GM18498 (cell line): ENCODE measurements around the gene YPEL3.
"Not testable (repeated sequence)": the region's sequence is repeated elsewhere in the genome, so short reads cannot be mapped to it uniquely, and the experiment has no call there.

Source experiments
- ATAC-seq: cut with Tn5 transposase; IDR thresholded peaks from one replicate; pipeline ENCODE4 v1.9.1; 2021; ENCODE audit warnings: mild to moderate bottlenecking, moderate library complexity; ENCODE audit not compliant: unreplicated experiment

Gene YPEL3, protein sequence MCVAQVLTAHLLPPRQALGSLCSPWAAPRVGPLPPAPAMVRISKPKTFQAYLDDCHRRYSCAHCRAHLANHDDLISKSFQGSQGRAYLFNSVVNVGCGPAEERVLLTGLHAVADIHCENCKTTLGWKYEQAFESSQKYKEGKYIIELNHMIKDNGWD

DNA sequence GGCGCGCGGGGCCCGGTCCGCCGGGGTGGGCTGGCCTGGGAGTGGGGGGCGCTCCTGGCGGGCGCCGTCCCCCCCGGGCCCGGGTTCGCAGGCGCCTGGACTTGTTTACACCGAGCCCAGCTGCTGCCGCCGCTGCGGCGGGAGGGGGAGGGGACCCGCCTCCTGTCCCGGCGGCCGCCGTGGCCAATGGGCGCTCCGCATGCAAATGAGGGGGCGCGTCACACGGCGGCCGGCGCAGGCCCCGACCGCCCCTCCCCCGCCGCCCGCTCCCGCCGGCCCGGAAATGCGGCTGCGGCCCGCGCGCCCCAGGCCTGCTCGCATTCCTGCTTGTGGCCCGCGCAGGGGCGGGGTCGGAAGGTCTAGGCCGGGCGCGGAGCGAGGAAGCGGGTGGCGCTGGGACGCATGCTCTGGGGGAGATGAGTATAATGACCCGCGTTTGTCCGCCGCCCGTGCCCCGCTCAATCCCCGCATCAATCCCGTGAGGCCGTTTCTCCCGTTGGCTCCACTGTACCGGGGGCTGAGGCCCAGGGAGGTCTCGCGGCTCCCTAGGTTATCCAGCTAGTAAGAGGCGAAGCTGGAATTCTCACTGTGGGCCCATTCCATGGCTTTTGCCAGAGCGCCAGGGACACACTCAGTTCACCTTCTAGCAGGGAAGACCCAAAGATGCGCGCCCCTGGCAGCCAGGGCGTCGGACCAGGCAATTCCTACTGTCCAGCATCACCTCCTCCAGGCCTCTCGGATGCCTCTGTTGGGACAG lies at the start of gene YPEL3:
YPEL3 (minus strand) TSS at position 109 of the 757 bp plus-strand sequence. CDS start 731 bp downstream, outside the sequence.
- peak; percentile 65 for ATAC-seq

DNA sequence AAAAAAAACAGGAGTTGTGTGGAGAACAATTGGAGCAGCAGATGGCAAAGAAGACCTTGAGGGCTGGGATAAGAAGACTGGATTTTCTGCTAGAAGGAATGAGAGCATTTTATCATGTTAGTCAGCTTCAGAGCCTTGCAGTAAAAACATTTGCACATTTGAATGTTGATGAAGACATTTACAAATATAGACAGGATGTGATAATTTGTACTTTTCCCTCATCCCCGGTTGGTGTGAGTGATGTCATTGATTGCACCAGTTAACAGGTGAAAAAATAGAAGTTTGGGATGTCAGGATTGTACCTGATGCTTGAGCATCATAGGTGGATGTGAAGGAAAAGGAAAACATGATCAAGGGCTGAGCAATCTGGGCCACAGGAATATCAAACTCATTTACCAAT lies 49.6 kb upstream of the YPEL3 start:
- no peak for ATAC-seq

DNA sequence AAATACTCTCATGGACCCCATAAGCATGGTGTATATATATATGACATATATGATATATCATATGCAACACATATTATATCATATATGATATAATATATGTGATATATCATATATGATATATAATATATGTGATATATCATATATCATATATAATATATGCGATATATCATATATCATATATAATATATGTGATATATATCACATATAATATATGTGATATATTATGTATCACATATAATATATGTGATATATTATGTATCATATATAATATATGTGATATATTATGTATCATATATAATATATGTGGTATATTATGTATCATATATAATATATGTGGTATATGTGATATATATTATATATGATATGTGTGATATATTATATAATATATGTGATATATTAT lies 48.9 kb upstream of the YPEL3 start:
- no peak for ATAC-seq

DNA sequence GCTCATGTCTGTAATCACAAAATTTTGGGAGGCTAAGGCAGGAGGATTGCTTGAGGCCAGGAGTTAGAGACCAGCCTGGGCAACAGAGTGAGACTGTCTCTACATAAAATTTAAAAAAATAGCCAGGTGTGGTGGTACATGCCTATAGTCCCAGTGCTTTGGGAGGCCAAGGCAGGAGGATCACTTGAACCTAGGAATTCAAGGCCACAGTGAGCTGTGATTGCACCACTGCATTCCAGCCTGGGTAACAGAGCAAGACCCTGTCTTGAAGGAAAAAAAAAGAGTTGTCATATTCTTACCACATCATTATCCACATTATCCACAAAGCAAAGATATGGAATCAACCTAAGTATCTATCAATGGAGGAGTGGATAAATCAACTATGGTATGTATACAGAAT lies 48.0 kb upstream of the YPEL3 start:
- no peak for ATAC-seq

DNA sequence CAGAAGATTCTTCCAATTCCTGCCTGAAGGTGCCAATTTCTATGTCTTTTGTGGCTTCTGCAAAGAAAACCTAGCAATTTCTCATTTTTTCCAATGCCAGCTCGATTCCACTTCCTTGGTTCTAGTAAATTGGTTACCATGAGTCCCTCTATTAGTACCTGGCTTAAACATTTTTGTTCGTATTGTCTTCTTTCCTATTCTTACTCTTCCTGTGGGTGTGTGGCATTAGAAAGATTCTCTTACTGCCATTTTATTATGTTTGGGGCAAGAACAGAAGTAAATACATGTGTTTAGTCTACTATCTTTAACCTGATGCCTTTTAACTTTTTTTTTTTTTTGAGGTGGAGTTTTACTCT lies 47.3 kb upstream of the YPEL3 start:
- ATAC-seq, result no peak

DNA sequence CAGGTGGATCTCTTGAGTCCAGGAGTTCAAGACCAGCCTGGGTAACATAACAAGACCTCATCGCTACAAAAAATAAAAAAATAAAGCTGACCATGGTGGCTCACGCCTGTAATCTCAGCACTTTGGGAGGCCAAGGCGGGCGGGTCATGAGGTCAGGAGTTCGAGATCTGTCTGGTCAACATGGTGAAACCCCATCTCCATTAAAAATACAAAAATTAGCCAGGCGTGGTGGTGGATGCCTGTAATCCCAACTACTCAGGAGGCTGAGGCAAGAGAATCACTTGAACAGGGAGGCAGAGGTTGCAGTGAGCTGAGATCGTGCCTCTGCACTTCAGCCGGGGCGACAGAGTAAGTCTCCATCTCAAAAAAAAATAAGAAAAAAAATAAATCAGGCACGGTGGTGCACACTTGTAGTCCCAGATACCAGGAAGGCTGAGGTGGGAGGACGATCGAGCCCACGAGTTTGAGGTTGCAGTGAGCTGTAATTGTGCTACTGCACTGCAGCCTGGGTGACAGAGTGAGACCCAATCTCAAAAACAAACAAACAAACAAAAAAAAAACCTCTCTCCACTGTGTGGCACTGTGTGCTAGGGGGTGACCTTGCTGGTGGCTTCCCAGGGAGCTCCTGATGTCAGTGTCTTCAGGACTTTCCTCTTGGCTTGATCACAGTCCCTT lies 46.8 kb upstream of the YPEL3 start:
- ATAC-seq, result no peak

DNA sequence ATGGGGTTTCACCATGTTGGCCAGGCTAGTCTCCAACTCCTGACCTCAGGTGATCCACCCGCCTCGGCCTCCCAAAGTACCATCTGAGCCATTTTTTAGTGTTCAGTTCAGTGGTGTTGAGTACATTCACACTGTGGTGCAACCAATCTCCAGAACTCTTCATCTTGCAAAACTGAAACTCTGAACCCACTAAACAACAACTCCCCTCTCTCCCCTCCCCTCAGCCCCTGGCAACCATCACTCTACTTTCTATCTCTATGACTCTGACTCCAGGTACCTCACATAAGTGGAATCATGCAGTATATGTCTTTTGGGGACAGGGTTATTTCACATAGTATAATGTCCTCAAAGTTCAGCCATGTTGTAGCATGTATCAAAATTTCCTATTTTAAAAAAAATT lies 45.7 kb upstream of the YPEL3 start:
- no peak for ATAC-seq

DNA sequence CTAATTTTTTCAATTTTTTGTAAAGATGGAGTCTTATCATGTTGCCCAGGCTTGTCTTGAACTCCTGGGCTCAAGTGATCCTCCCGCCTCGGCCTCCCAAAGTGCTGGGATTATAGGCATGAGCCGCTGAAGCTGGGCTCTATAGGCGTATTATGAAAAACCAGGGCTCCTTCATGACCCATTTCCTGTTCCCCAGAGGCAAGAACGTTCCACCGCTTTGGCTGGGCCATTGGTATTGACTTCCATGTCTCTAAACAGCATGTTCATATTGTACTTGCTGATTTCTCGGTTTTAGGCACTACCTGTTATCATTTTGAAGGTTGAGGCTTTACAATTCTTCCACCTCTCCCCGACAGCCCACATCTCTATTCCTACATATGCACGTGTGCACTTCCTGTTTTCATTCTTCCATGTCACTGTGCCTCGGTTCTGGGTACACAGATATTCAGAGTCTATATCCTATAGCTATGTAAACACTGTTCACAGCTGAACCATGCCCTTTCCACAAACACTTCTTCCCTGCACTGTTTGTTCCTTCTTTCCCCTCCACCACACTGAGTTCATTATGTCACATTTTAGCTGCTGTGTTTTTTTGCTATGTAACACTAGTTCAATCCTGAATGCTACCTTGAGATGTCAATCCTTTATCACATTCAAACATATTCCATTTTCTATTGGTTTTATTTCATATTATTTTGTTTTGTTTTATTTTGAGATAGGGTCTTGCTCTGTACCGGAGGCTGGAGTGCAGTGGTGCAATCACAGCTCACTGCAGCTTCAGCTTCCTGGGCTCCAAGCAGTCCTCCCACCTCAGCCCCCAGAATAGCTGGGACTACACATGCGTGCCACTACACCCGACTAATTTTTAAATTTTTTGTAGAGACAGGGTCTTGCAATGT lies 43.8 kb upstream of the YPEL3 start:
- no peak for ATAC-seq

DNA sequence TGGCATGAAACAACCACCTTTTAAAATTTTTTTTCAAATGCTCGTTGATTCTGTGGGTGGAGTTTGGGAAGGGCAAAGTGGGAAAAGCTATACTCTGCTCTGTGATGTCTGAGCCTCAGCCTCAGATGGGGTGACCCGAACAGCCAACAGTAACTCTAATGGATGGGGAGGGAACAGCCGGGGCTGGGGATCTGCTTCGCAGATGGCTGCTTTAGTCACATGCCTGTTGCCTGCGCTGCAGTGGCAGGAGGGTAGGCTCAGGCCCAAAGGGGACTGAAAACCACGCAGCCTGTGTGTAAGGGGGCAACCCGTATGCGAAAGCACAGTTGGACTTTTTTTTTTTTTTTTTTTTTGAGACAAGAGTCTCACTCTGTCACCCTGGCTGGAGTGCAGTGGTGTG lies 41.9 kb upstream of the YPEL3 start:
- no peak for ATAC-seq

DNA sequence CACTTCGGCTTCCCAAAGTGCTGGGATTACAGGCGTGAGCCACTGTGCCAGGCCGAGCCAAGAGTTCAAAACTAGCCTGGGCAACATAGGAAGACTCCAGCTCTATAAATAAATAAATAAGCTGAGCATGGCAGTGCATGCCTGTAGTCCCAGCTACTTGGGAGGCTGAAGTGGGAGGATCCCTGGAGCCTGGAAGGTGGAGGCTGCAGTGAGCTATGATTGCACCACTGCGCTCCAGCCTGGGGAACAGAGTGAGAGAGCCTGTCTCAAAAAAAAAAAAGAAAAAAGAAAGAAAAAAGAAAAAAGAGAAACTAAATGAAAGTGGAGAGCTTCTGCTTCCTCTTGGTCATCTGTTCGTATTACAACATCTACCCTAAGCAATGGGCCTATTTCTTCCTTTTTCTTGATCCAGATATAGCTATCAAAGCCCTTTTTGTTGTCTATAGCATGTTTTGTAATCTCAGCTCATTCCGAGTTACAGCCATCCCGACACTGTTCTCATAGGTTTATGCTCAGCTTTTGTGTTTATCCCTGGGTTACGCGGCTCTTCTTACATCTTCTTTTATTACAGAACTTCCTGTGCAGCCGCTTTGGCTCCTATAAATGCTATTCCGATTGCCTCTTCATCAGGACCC lies 41.1 kb upstream of the YPEL3 start:
- no peak for ATAC-seq

DNA sequence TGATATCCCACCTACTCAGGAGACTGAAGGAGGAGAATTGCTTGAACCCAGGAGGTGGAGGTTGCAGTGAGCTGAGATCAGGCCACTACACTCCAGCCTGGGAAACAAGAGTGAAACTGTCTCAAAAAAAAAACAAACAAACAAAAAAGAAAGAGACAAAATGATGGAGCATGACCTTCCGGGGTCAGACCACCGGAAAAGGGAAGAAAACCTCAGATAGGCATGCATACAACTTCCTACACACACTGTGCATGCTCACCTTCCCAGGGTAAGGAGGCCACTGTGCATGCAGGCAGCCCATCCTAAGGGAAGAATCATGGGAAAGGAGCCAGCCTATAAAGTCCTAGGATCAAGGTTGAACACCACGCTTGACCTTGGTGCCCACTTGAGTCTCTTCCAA lies 36.6 kb upstream of the YPEL3 start:
- ATAC-seq, result no peak

DNA sequence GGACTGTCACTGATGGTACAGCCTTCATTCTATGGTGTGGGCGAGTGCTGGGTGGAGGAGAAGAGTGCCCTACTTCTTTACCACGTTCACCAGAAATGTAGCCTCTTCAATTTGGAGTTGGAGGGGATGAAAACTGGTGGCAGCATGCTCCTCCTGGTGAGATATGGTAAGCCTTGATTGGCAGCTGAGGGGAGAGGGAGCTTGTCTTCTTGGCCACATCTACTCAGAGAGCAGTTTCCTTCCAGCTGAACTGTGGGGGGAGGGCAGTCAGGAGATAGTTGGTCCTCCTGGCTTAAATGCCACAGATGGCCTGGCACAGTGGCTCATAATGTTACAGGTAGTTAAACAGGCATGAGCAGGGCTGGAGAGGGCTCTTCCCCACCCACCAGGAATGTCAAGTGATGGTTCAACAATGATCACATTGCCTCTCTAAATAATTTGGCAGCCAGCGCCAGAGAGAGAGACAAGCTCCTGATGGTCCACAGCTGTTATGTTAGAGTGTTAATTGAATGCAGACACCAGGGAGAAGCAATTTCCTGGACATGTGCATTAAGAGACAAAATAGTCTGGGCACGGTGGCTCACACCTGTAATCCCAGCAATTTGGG lies 36.0 kb upstream of the YPEL3 start:
- ATAC-seq, result no peak

DNA sequence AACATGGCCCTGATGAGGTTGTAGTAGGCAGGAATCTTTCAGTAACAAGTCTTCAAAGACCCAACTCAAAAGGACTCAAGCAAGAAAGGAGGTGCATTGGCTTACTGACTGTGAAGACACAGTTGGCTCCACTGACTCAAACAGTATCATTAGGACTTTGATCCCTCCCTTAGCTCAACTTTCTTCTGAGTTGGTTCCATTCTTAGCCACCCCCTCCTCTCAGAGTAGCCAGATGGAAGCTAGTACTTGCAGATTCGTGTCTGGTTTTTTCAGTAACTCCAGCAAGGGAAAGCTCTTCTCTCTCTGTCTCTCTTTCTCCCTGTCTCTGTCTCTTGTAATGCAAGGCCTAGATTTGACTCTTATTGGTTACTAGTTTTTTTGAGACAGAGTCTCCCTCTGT lies 32.0 kb upstream of the YPEL3 start:
- ATAC-seq, result no peak

DNA sequence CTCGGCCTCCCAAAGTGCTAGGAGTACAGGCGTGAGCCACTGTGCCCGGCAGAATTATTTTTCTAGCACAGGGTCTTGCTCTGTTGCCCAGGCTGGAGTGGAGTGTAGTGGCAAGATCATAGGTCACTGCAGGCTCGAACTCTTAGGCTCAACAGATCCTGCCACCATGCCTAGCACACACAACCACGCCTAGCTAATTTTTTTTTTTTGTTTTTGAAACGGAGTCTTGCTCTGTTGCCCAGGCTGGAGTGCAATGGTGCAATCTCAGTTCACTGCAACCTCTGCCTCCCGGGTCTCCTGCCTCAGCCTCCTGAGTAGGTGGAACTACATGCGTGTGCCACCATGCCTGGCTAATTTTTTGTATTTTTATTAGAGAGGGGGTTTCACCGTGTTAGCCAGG lies 29.7 kb upstream of the YPEL3 start:
- not testable (repeated sequence) for ATAC-seq

DNA sequence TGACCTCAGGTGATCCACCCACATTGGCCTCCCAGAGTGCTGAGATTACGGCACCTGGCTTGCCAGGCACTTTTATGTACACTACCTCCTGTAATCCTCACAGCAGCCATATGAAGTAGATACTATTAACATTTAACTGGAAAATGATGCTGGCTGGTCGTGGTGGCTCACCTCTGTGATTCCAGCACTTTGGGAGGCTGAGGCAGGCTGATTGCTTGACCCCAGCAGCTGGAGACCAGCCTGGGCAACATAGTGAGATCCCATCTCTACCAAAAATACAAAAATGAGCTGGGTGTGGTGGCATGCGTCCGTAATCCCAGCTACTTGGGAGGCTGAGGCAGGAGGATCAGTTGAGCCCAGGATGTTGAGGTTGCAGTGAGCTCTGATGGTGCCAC lies 29.0 kb upstream of the YPEL3 start:
- no peak for ATAC-seq

DNA sequence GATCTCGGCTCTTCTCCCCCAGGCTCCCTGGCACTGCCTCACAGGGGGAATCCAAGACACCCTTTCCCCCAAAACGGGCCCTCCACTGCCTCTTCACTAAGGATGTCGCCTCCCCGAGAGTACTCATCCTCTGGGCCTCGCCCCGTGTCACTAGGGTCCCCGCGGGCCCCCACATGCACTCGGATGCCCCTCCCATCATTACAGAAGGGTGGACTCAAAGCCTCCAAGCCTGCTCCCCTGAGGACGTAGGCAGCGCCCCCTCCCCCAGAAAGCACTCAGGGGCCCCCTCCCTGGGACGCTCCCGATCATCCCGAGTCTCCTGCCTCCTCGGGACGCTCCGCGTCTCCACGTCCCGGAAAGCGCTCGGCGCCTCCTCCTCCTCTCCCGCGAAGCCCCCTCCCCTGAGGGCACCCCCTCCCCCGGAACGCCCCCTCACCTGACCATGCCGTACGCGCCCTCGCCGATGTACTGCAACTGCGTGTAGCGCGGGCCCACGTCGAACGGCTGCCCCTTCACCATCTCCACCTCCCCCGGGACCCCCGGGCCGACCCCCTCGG lies 26.7 kb upstream of the YPEL3 start:
- peak; percentile 20 for ATAC-seq

DNA sequence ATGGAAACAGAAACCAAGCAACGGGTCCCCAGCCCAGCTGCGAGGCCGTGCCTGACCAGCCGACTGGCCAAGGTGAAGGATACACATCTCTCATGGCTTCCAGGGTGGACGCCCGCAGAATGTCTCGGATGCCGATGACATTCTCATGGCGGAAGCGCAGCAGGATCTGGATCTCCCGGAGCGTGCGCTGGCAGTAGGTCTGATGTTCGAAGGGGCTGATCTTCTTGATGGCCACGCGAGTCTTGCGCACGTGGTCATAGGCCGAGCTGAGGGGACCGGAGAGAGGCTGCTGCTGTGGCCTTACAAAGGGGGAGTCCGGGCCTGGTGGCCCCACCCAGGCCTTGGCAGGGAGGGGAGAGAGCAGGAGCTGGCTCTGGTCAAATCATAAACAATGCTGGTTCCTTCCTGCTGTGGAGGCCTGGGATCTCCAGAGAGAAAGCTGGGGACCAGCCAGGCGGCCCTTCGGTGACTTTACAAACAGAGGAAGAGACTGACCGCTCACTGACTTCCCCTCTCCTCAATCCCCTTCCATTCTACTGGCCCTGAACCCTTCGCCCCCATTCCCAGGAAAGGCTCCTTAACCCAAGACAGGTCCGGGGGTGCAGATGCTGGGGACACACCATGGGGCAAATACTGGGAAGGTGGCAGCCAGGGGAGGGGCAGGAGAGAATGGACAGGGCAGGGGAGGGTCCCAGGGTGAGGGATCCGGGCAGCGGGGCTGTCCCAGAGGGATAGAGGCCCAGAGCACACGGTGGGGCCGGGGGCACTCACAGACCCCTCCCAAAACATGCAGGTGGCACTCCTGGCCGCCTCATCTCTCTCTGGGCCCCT lies 25.9 kb upstream of the YPEL3 start:
- ATAC-seq, result no peak

DNA sequence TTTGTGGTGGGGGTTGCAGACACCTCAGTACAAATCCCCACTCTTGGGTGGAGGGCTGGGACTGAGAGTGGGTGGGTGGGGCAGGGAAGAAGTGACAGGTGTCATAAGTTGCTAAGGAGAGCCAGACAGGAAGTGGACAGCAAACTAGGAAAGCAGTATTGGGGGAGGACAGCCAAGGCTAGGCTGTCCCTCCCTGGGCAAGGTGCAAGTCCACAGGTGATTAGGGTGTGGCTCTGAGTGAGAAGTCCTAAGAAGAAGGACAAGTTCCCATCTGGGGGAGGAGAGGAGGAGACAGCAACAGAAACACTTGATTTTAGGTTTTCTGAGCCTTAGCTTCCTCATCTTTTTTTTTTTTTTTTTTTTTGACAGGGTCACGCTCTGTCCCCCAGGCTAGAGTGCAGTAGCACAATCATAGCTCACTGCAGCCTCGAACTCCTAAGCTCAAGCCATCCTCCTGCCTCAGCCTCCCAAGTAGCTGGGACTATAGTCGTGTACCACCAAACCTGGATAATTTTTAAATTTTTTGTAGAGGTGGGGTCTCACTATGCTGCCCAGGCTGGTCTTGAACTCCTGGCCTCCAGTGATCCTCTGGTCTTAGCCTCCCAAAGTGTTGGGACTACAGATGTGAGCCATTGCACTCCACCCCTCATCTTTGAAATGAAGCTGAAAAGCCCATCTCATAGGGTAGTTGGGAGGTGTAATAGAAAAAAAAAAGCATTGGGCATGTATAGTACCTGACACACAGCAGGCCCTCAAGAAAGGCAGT lies 24.5 kb upstream of the YPEL3 start:
- ATAC-seq, result no peak

DNA sequence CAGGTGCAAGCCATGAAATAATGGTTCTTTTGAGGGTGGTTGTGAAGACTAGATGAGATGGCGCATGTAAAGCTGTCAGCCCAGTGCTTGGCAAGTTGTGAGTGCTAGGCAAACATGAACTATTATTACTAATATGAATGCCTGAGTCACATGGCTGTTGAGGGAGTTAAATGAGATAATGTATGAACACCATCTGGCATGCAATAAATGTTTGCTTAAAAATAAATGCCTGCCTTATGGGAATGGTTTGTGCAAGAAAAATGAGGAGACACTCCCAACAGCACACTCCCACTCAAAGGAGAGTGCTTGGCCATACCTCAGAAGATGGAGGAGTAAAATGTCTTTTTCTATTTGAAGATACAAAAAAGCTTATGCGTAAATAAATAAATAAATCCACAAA lies 23.4 kb upstream of the YPEL3 start:
- no peak for ATAC-seq
